HG03045 (cell line): ENCODE results near the gene SYNDIG1L.
"Not testable (repeated sequence)": the region's sequence is repeated elsewhere in the genome, so short reads cannot be mapped to it uniquely, and the experiment has no call there.

Source experiments
- ATAC-seq: cut with Tn5 transposase; IDR thresholded peaks from one replicate; pipeline ENCODE4 v1.9.1; 2021; ENCODE audit warnings: mild to moderate bottlenecking, moderate library complexity; ENCODE audit not compliant: unreplicated experiment

SYNDIG1L gene

GRCh38 chr14:74426202-74426582 is at the start of gene SYNDIG1L:
Gene SYNDIG1L (minus strand): TSS chr14:74426210. CDS start chr14:74409744, 16,466 bp downstream.
- ATAC-seq: no peak

GRCh38 chr14:74475678-74476077 is 49.7 kb upstream of the SYNDIG1L start:
- ATAC-seq: no peak

- ATAC-seq: no peak
Measured at GRCh38 chr14:74474376-74474775, 48.4 kb upstream of the SYNDIG1L start.

- ATAC-seq: no peak
Measured at GRCh38 chr14:74472601-74473000, 46.6 kb upstream of the SYNDIG1L start.

GRCh38 chr14:74469548-74470518 is 43.8 kb upstream of the SYNDIG1L start:
- no peak for ATAC-seq

GRCh38 chr14:74468513-74468912 is 42.5 kb upstream of the SYNDIG1L start:
- ATAC-seq: no peak

- no peak for ATAC-seq
Measured at GRCh38 chr14:74465335-74465734, 39.3 kb upstream of the SYNDIG1L start.

GRCh38 chr14:74464785-74465184 is 38.8 kb upstream of the SYNDIG1L start:
- no peak for ATAC-seq

GRCh38 chr14:74463697-74464096 is 37.7 kb upstream of the SYNDIG1L start:
- ATAC-seq: no peak

GRCh38 chr14:74462993-74463392 is 37.0 kb upstream of the SYNDIG1L start:
- no peak for ATAC-seq

- no peak for ATAC-seq
Measured at GRCh38 chr14:74459976-74460375, 34.0 kb upstream of the SYNDIG1L start.

- ATAC-seq: no peak
Measured at GRCh38 chr14:74459289-74459946, 33.4 kb upstream of the SYNDIG1L start.

- ATAC-seq: no peak
Measured at GRCh38 chr14:74457565-74457895, 31.5 kb upstream of the SYNDIG1L start.

GRCh38 chr14:74456684-74457564 is 30.9 kb upstream of the SYNDIG1L start:
- no peak for ATAC-seq

GRCh38 chr14:74454397-74454796 is 28.4 kb upstream of the SYNDIG1L start:
- not testable (repeated sequence) for ATAC-seq

- ATAC-seq: no peak
Measured at GRCh38 chr14:74444866-74445265, 18.9 kb upstream of the SYNDIG1L start.

- no peak for ATAC-seq
Measured at GRCh38 chr14:74442757-74443156, 16.7 kb upstream of the SYNDIG1L start.

GRCh38 chr14:74441113-74441512 is 15.1 kb upstream of the SYNDIG1L start:
- no peak for ATAC-seq

GRCh38 chr14:74438351-74438915 is 12.4 kb upstream of the SYNDIG1L start:
- no peak for ATAC-seq

- ATAC-seq: no peak
Measured at GRCh38 chr14:74437496-74438053, 11.6 kb upstream of the SYNDIG1L start.
